ENCODE results near the gene JPH4. TPM values are rescaled to one million over a fixed set of nuclear protein-coding genes. Genes with fewer than 3 reads are reported as not detected.
A peak's percentile ranks its signal among the peaks of the same experiment; 100 is the strongest.

JPH4 gene
- total and polyA plus RNA-seq, 2 donors (not counting 3 experiments of a cell fraction or from before 2014, with no cell fraction given), result 0.06 TPM; not detected in 1

GRCh38 chr14:23544511-23545447 lies 33.8 kb downstream of the JPH4 start:
- ChIA-PET POLR2A (no interaction called here), CTCF (interaction anchor here (1.0 kb wide), 1 partner anchor 66 kb away, joined by 4 read pairs; no protein-coding TSS in a partner anchor)
- intact Hi-C loops (cut with micrococcal nuclease), result no loop called here
- Histone ChIP-seq H3K9ac (replicated peaks; ENCODE audit: extremely low read depth, insufficient read depth, low read length) (no peak overlapping the region), H3K27me3 (ENCODE audit: control insufficient read depth in 2 of 2, insufficient read depth in 2 of 2, low read length in 2 of 2) (peaks cover 12 to 21% of the 10 kb centered on the region in 2 experiments), H2AFZ (ENCODE audit: low read depth, low read length) (peak overlapping the region; percentile 6), H3K36me3 (ENCODE audit: control insufficient read depth in 2 of 2, extremely low read depth in 1 of 2, insufficient read depth in 2 of 2, low read length in 2 of 2) (no peaks in the 10 kb centered on the region), H3K4me3 (replicated peaks in 1 of 3; ENCODE audit: insufficient read depth in 1 of 3, low read depth in 1 of 3, low read length in 3 of 3) (no peak overlapping the region), H4K20me1 (replicated peaks; ENCODE audit: control insufficient read depth, extremely low read depth, insufficient read depth, low read length) (no peaks in the 10 kb centered on the region), H3K27ac (ENCODE audit: insufficient read depth, low read depth, low read length) (no peak overlapping the region), H3K4me1 (ENCODE audit: control insufficient read depth, extremely low read depth, insufficient read depth, low read length) (no peaks in the 10 kb centered on the region), H3K9me1 (replicated peaks; ENCODE audit: control insufficient read depth, extremely low read depth, insufficient read depth, low read length) (no peaks in the 10 kb centered on the region), H3K79me2 (ENCODE audit: control insufficient read depth, insufficient read depth, low read length) (no peaks in the 10 kb centered on the region), H3K4me2 (ENCODE audit: insufficient read depth, low read length) (no peak overlapping the region), H3K9me3 (replicated peaks; ENCODE audit: control insufficient read depth, insufficient read depth, low read length) (no peaks in the 10 kb centered on the region)
- TF ChIP-seq MYC (IDR thresholded peaks at IDR 0.05; ENCODE audit: low read depth, low read length) (no peak), GATA2 (IDR thresholded peaks at IDR 0.05; ENCODE audit: insufficient read depth, insufficient read length, low read depth, low read length) (no peak), MAX (IDR thresholded peaks at IDR 0.05; ENCODE audit: insufficient read depth, insufficient read length) (no peak), JUN (IDR thresholded peaks at IDR 0.05; ENCODE audit: borderline replicate concordance, insufficient read depth, insufficient read length, low read depth) (no peak), POLR2A (IDR thresholded peaks at IDR 0.05; ENCODE audit: low read depth, low read length) (no peak), CTCF (IDR thresholded peaks at IDR 0.05; ENCODE audit: extremely low read depth in 1 of 2, insufficient read depth in 1 of 2, low read depth in 1 of 2, low read length in 2 of 2) (no peak), POLR2AphosphoS5 (IDR thresholded peaks at IDR 0.05; ENCODE audit: insufficient read depth, low read depth, low read length) (no peak), EZH2 (IDR thresholded peaks at IDR 0.05; ENCODE audit: borderline replicate concordance, low read depth, low read length, severe bottlenecking) (no peak), FOS (IDR thresholded peaks at IDR 0.05; ENCODE audit: borderline replicate concordance, insufficient read depth, low read length) (no peak)
- FAIRE-seq (no peak), DNase-seq (ENCODE audit: low read depth, low spot score) (no peak)
- no TSS peak for BruUV-seq (replicated peaks)
- dilution Hi-C loops (cut with MboI; ENCODE audit: extremely low pct_ligation_motif_present, low sequenced_read_pairs), result no loop called here
